Breast epithelium (tissue), 4 donors: Measurements from ENCODE around the gene ZNF554. TPM values are rescaled to one million over a fixed set of nuclear protein-coding genes. Genes with fewer than 3 reads are reported as not detected.
"Not testable (repeated sequence)": the region's sequence is repeated elsewhere in the genome, so short reads cannot be mapped to it uniquely, and the experiment has no call there.

Source experiments
- DNase-seq, 2 donors: peaks; one replicate each; pipeline ENCODE4 v3.0.0-alpha.2; 2019; ENCODE audit warnings: low spot score in 2 of 2
- H3K27ac ChIP-seq, 2 donors: fragments of 200-600 bp; sonication (generic) in 1 of 2; one replicate each; pipeline ENCODE4 v1.5.1; 2016 to 2019; ENCODE audit warnings: mild to moderate bottlenecking in 1 of 2
- H3K27me3 ChIP-seq, 2 donors: fragments of 200-600 bp; sonication (generic) in 1 of 2; one replicate each; pipeline versions ENCODE4 v1.5.1 to v1.6.0; 2017 to 2019; ENCODE audit warnings: control low read depth in 1 of 2, mild to moderate bottlenecking in 1 of 2
- H3K36me3 ChIP-seq: fragments of 200-600 bp; one replicate; pipeline ENCODE4 v1.5.1; 2019
- H3K4me1 ChIP-seq, 2 donors: fragments of 200-600 bp; sonication (generic); one replicate each; pipeline ENCODE4 v1.5.1; 2016 to 2019; ENCODE audit warnings: control low read depth in 1 of 2
- H3K4me3 ChIP-seq, 3 donors: fragments of 200-600 bp; sonication (generic); 1 replicate in 2 of 3; 2 replicates in 1 of 3; pipeline ENCODE4 v1.5.1; 2016 to 2019; ENCODE audit warnings: mild to moderate bottlenecking in 3 of 3, moderate library complexity in 2 of 3
- H3K9me3 ChIP-seq, 2 donors: fragments of 200-600 bp; sonication (generic) in 1 of 2; one replicate each; pipeline ENCODE4 v1.5.1; 2016 to 2019; ENCODE audit warnings: control low read depth in 1 of 2
- CTCF ChIP-seq, 3 donors: fragments of 450-650 bp; IDR thresholded peaks; one replicate each; pipeline ENCODE4 v1.5.1; 2016 to 2017; ENCODE audit warnings: antibody characterized with exemption in 3 of 3, mild to moderate bottlenecking in 3 of 3, moderate library complexity in 3 of 3
- POLR2A ChIP-seq: fragments of 450-650 bp; IDR thresholded peaks from one replicate; pipeline ENCODE4 v1.6.1; 2016; ENCODE audit warnings: antibody characterized with exemption, mild to moderate bottlenecking, moderate library complexity
- POLR2AphosphoS5 ChIP-seq, 3 donors: sonication (generic); formaldehyde crosslinking; IDR thresholded peaks; one replicate each; pipeline ENCODE4 v1.6.1; 2017; ENCODE audit warnings: antibody characterized with exemption in 3 of 3
- intact Hi-C: fragments of 100-400 bp; cut with DNase I; formaldehyde crosslinking; loops from one replicate; pipeline ENCODE4 v1.15.1; 2023; ENCODE audit warnings: low total_unique reads
- total RNA-seq, 3 donors: library from RNA; depleted of rRNA; stranded (reverse); fragments of >200 nt; gene quantifications; one replicate each; pipeline ENCODE4 v1.1.0, GENCODE V29; 2016

The ZNF554 gene
- total RNA-seq, 3 donors from 2014 or later = 2.1 to 10.4 (median 7.5) TPM

DNA sequence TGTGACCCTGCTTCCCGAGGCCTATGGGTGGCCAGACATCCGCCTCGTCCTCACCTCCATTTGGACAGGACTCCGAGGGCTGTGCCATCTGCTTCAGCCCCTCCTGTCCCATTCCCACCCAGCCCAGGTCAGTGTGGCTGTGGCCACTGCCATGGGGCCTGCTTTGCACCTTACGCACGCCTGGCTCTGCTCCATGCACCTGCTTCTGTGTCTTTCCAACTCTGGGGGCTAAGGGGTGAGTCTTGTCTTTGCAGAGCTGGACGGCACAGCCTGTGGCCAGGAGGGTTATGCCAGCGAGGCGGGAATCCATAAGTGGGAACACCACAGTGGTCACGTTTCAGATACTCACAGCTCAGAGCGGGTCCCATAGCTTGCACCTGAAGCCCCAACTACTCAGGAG, 5.2 kb upstream of the ZNF554 start:
- Histone ChIP-seq H3K27me3 (no peaks in the 10 kb centered on the region), H3K9me3 (no peaks in the 10 kb centered on the region), H3K4me3 (no peak overlapping the region), H3K36me3 (no peaks in the 10 kb centered on the region), H3K27ac (no peak overlapping the region), H3K4me1 (no peaks in the 10 kb centered on the region)
- DNase-seq = no peak
- intact Hi-C loops = no loop called here
- TF ChIP-seq CTCF (IDR thresholded peaks at IDR 0.05) (no peak), POLR2A (no peak), POLR2AphosphoS5 (IDR thresholded peaks at IDR 0.05) (no peak)

GRCh38 chr19:2815191-2815614, 4.5 kb upstream of the ZNF554 start:
- no peaks in the 10 kb centered on the region for H3K36me3 ChIP-seq
- H3K4me1 ChIP-seq = no peaks in the 10 kb centered on the region
- no peak for DNase-seq
- H3K9me3 ChIP-seq = no peaks in the 10 kb centered on the region
- H3K27ac ChIP-seq = no peak overlapping the region
- intact Hi-C loops = loop anchor here (5.0 kb wide), 1 partner anchor 462 kb away; no protein-coding TSS in a partner anchor
- no peak overlapping the region for H3K4me3 ChIP-seq
- H3K27me3 ChIP-seq = no peaks in the 10 kb centered on the region
- TF ChIP-seq CTCF (IDR thresholded peaks at IDR 0.05) = no peak
- TF ChIP-seq POLR2AphosphoS5 (IDR thresholded peaks at IDR 0.05) = no peak
- no peak for TF ChIP-seq POLR2A

DNA sequence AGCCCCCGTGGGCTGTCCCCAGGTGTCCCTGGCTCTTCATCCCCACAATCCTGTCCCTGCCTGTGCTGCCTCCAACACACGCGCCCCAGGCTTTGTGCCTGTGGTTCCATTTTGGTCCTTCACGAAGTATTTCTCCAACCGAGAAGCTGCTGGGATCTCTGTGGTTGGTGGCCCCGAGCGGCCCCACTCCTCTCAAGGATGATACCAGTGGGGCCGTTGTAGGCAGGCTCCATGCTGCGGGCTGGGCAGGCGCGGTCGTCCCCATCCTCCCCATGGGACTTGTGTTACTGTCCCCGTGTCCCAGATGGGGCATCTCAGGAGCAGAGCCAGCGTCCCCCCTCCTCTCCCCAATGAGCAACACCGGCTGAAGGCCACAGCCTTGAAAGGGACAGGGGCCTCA, 3.7 kb upstream of the ZNF554 start:
- Histone ChIP-seq H3K36me3 (no peaks in the 10 kb centered on the region), H3K27ac (no peak overlapping the region), H3K4me3 (no peak overlapping the region), H3K27me3 (no peaks in the 10 kb centered on the region), H3K9me3 (no peaks in the 10 kb centered on the region), H3K4me1 (no peaks in the 10 kb centered on the region)
- intact Hi-C loops = loop anchor here (5.0 kb wide), 1 partner anchor 461 kb away; no protein-coding TSS in a partner anchor
- TF ChIP-seq POLR2AphosphoS5 (IDR thresholded peaks at IDR 0.05) = no peak
- TF ChIP-seq POLR2A = no peak
- TF ChIP-seq CTCF (IDR thresholded peaks at IDR 0.05) = no peak
- no peak for DNase-seq

- H3K27me3 ChIP-seq = no peaks in the 10 kb centered on the region
- no peak for TF ChIP-seq POLR2AphosphoS5 (IDR thresholded peaks at IDR 0.05)
- H3K36me3 ChIP-seq = no peaks in the 10 kb centered on the region
- H3K9me3 ChIP-seq = no peaks in the 10 kb centered on the region
- H3K4me1 ChIP-seq = no peaks in the 10 kb centered on the region
- no peak for DNase-seq
- H3K27ac ChIP-seq = no peak overlapping the region
- no peak overlapping the region for H3K4me3 ChIP-seq
- intact Hi-C loops = loop anchor here (5.0 kb wide), 1 partner anchor 461 kb away; no protein-coding TSS in a partner anchor
These were observed 3.0 kb upstream of the ZNF554 start for GRCh38 chr19:2816641-2817040.

- H3K9me3 ChIP-seq, H3K4me1 ChIP-seq, H3K4me3 ChIP-seq, H3K27ac ChIP-seq, DNase-seq, H3K27me3 ChIP-seq, H3K36me3 ChIP-seq: not testable (repeated sequence)
- intact Hi-C loops = loop anchor here (5.0 kb wide), 1 partner anchor 460 kb away; no protein-coding TSS in a partner anchor
These were observed 2.3 kb upstream of the ZNF554 start for GRCh38 chr19:2817237-2817829.

GRCh38 chr19:2820112-2820702, 539 bp downstream of the ZNF554 start:
- Histone ChIP-seq H3K27me3 (no peaks in the 10 kb centered on the region), H3K4me1 (no peaks in the 10 kb centered on the region), H3K9me3 (no peaks in the 10 kb centered on the region), H3K4me3 (peak overlapping the region; percentile 70 to 93 (median 92)), H3K36me3 (no peaks in the 10 kb centered on the region), H3K27ac (peak overlapping the region; percentile 71 to 76)
- DNase-seq = no peak
- no peak for TF ChIP-seq POLR2AphosphoS5 (IDR thresholded peaks at IDR 0.05)
- no peak for TF ChIP-seq POLR2A
- TF ChIP-seq CTCF (IDR thresholded peaks at IDR 0.05) = no peak
- intact Hi-C loops = no loop called here
